Measurements from ENCODE around the gene RBSN. TPM values are rescaled to one million over a fixed set of nuclear protein-coding genes. Genes with fewer than 3 reads are reported as not detected.

RBSN gene
- total and polyA plus RNA-seq, 7 experiments from 2014 or later, result 20.5 to 54.4 (median 39.0) TPM

DNA sequence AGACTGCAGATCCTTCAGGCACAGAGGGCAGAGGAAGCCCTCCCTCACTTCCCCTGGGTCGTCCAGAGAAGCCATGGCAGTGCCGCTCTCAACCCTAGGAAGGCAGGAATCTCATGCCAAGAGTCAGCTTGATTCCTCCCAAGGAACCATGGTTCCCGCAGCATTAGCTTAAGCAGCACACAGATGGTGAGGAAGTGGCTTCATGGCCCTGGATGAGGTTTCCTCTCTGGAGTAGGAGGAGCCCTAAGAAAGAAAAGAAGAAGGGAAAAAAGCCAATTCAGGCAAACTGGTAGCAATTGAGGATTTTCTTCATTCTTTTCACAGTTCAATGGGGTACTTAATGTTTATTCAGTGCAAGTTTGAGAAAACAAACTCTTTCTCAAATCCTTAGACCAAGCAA, 2.9 kb downstream of the RBSN start:
- intact Hi-C loops (cut with micrococcal nuclease), result loop anchor here (5.0 to 10.0 kb wide), 2 partner anchors 281 to 1169 kb away; partner anchors contain the start of genes DPH3 (in 1 of the 2) and OXNAD1 (in 1 of the 2)
- DNase-seq (no peak), ATAC-seq (no peak)
- Mint-ChIP-seq H3K9me3 (peaks cover 0 to 1% (median 0%) of the 10 kb centered on the region in 11 donors), H3K27me3 (peaks cover 0 to 2% (median 0%) of the 10 kb centered on the region in 5 donors), H3K4me1 (peaks cover 18 to 46% (median 36%) of the 10 kb centered on the region in 7 donors), H3K4me3 (peak overlapping the region in 4 of 10 donors; percentile 21 to 54 (median 32)), H3K36me3 (peaks cover 0 to 33% (median 7%) of the 10 kb centered on the region in 5 donors), H3K27ac (peak overlapping the region in 4 of 9 donors; percentile 2 to 79 (median 49))
- ChIA-PET CTCF (no interaction called here), POLR2A (no interaction called here)
- Histone ChIP-seq H3K9me3 (ENCODE audit: control insufficient read depth in 2 of 3, low read length in 3 of 3) (no peaks in the 10 kb centered on the region), H3K27me3 (ENCODE audit: control insufficient read depth in 2 of 2, insufficient read depth in 2 of 2, low read length in 2 of 2) (no peaks in the 10 kb centered on the region), H3K36me3 (ENCODE audit: control insufficient read depth in 2 of 3, insufficient read depth in 3 of 3, low read length in 3 of 3) (peaks cover 0 to 40% (median 22%) of the 10 kb centered on the region in 3 experiments), H3K4me1 (ENCODE audit: control insufficient read depth in 2 of 2, insufficient read depth in 2 of 2, low read length in 2 of 2) (peaks cover 8 to 14% of the 10 kb centered on the region in 2 donors), H3K27ac (ENCODE audit: low read depth, low read length) (no peak overlapping the region), H3K4me3 (ENCODE audit: low read length) (no peak overlapping the region)

DNA sequence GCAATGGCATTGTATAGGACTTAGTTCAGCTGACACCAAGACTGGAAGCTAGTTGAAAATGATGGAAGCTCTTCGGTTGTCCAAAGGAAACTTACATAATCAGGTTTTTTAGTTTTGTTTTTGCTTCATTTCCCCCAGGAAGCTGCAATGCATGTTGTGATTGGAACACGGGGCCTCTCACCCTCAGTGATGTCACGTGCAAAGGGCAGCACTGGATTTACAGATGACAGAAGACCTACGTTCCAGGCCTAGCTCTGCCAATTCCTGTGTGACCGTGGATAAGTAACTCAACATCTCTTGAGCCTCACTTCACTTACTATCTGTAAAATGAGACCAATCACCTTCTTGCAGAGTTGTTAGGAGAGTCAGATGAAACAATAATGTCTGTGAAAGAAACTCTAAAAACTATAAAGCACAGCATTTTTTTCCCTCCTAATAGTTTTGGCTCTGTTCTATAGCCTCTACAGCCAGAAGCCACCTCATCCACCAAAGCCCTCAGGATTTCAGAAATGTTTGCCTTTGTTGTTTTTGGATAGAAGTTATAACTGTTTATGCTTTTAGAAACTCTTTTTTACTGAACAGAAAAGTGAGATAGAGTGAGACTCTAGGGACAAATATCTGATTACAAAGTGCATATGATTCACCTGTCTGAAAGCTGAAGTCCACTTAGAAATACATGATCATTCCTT, 4.6 kb downstream of the RBSN start:
- H3K36me3 Mint-ChIP-seq, result peaks cover 5 to 45% (median 13%) of the 10 kb centered on the region in 5 donors

DNA sequence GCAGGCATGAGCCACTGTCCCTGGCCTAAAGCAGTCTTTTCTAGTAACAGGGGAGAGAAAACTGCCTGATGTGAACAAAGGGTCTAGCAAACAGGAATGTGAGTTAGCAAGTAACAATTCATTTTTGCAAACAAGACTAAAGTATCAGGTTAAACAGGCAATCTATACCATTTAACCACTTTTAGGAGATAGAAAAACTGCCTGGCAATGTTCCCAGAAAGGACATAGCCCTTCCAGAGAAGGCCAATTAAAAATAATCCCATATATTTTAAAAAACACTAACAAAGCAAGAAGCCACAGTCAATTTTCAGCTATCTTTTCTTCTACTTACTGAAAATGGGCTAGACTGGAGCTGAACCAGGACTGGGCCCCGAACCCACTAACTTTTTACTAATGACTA, 6.3 kb downstream of the RBSN start:
- ChIA-PET CTCF (interaction anchor here (0.7 kb wide), 1 partner anchor 769 kb away, joined by 3 read pairs; no protein-coding TSS in a partner anchor), POLR2A (no interaction called here)
- intact Hi-C loops (cut with micrococcal nuclease), result loop anchor here in 1 of 2 donors (10.0 kb wide), 1 partner anchor 1172 kb away; the partner anchor contains the start of genes DPH3 and OXNAD1

More for the DNA sequence above, 4.6 kb downstream of the RBSN start:
- peaks cover 8 to 52% (median 22%) of the 10 kb centered on the region in 3 experiments for H3K36me3 ChIP-seq (ENCODE audit: control insufficient read depth in 2 of 3, insufficient read depth in 3 of 3, low read length in 3 of 3)
- ChIA-PET CTCF (interaction anchor here (0.9 kb wide), 1 partner anchor 25 kb away, joined by 5 read pairs; no protein-coding TSS in a partner anchor), POLR2A (interaction anchor here (0.6 to 1.8 kb wide), 2 partner anchors 11 to 29 kb away, joined by 3 to 4 read pairs; partner anchors contain the start of gene MRPS25)
- H3K4me1 ChIP-seq (ENCODE audit: control insufficient read depth in 2 of 2, insufficient read depth in 2 of 2, low read length in 2 of 2), result peaks cover 8% of the 10 kb centered on the region in 2 donors
- H3K27me3 Mint-ChIP-seq, result peaks cover 0 to 2% (median 0%) of the 10 kb centered on the region in 5 donors
- H3K4me3 ChIP-seq (ENCODE audit: low read length), result no peak overlapping the region
- ATAC-seq (no peak), DNase-seq (no peak)
- peaks cover 0 to 1% (median 0%) of the 10 kb centered on the region in 11 donors for H3K9me3 Mint-ChIP-seq
- H3K27ac Mint-ChIP-seq, result no peak overlapping the region
- H3K4me3 Mint-ChIP-seq, result no peak overlapping the region
- no peaks in the 10 kb centered on the region for H3K27me3 ChIP-seq (ENCODE audit: control insufficient read depth in 2 of 2, insufficient read depth in 2 of 2, low read length in 2 of 2)
- intact Hi-C loops (cut with micrococcal nuclease), result loop anchor here in 1 of 2 donors (10.0 kb wide), 1 partner anchor 1170 kb away; the partner anchor contains the start of genes DPH3 and OXNAD1
- peaks cover 17 to 41% (median 30%) of the 10 kb centered on the region in 7 donors for H3K4me1 Mint-ChIP-seq
- H3K9me3 ChIP-seq (ENCODE audit: control insufficient read depth in 2 of 3, low read length in 3 of 3), result no peaks in the 10 kb centered on the region
- H3K27ac ChIP-seq (ENCODE audit: low read depth, low read length), result no peak overlapping the region

DNA sequence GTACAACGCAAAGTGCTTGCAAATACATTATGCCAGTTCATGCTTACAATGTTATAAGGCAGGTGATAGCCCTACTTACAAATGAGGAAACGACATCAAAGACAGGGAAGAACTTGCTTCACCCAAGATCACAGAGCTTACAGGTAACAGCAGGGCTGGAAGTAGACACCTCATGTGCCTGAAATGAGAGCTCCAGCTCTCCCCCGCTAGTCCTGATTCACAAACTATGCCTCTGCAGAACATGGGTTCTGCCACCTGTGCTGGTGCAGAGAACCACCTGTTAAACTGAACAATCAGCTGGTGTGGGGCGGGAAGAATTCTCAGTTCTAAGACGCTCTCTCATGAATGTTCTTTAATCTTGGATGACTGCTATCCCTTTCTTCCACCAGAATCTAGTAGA, 7.4 kb downstream of the RBSN start:
- Mint-ChIP-seq H3K36me3 (peaks cover 0 to 46% (median 13%) of the 10 kb centered on the region in 5 donors), H3K27ac (no peak overlapping the region), H3K27me3 (no peaks in the 10 kb centered on the region), H3K4me3 (no peak overlapping the region), H3K4me1 (peaks cover 0 to 17% (median 14%) of the 10 kb centered on the region in 7 donors), H3K9me3 (no peaks in the 10 kb centered on the region)
- DNase-seq, result no peak
- Histone ChIP-seq H3K27ac (ENCODE audit: low read depth, low read length) (no peak overlapping the region), H3K4me1 (ENCODE audit: control insufficient read depth in 2 of 2, insufficient read depth in 2 of 2, low read length in 2 of 2) (no peaks in the 10 kb centered on the region), H3K27me3 (ENCODE audit: control insufficient read depth in 2 of 2, insufficient read depth in 2 of 2, low read length in 2 of 2) (no peaks in the 10 kb centered on the region), H3K4me3 (ENCODE audit: low read length) (no peak overlapping the region), H3K9me3 (ENCODE audit: control insufficient read depth in 2 of 3, low read length in 3 of 3) (no peaks in the 10 kb centered on the region), H3K36me3 (ENCODE audit: control insufficient read depth in 2 of 3, insufficient read depth in 3 of 3, low read length in 3 of 3) (peaks cover 8 to 66% (median 22%) of the 10 kb centered on the region in 3 experiments)
- intact Hi-C loops (cut with micrococcal nuclease), result loop anchor here in 1 of 2 donors (10.0 kb wide), 1 partner anchor 1173 kb away; the partner anchor contains the start of genes DPH3 and OXNAD1
- ATAC-seq, result no peak
- ChIA-PET POLR2A (no interaction called here), CTCF (no interaction called here)

More for the DNA sequence above, 6.3 kb downstream of the RBSN start:
- H3K36me3 Mint-ChIP-seq, result peaks cover 0 to 38% (median 13%) of the 10 kb centered on the region in 5 donors
- H3K27me3 Mint-ChIP-seq, result no peaks in the 10 kb centered on the region
- Histone ChIP-seq H3K36me3 (ENCODE audit: control insufficient read depth in 2 of 3, insufficient read depth in 3 of 3, low read length in 3 of 3) (peaks cover 8 to 55% (median 22%) of the 10 kb centered on the region in 3 experiments), H3K27me3 (ENCODE audit: control insufficient read depth in 2 of 2, insufficient read depth in 2 of 2, low read length in 2 of 2) (no peaks in the 10 kb centered on the region), H3K4me3 (ENCODE audit: low read length) (no peak overlapping the region), H3K4me1 (ENCODE audit: control insufficient read depth in 2 of 2, insufficient read depth in 2 of 2, low read length in 2 of 2) (peaks cover 3% of the 10 kb centered on the region in 2 donors), H3K9me3 (ENCODE audit: control insufficient read depth in 2 of 3, low read length in 3 of 3) (no peaks in the 10 kb centered on the region), H3K27ac (ENCODE audit: low read depth, low read length) (no peak overlapping the region)
- H3K27ac Mint-ChIP-seq, result peak overlapping the region in 2 of 9 donors; percentile 10 to 22
- DNase-seq (no peak), ATAC-seq (no peak)
- H3K4me3 Mint-ChIP-seq, result no peak overlapping the region
- H3K4me1 Mint-ChIP-seq, result peaks cover 3 to 25% (median 18%) of the 10 kb centered on the region in 7 donors
- H3K9me3 Mint-ChIP-seq, result no peaks in the 10 kb centered on the region

DNA sequence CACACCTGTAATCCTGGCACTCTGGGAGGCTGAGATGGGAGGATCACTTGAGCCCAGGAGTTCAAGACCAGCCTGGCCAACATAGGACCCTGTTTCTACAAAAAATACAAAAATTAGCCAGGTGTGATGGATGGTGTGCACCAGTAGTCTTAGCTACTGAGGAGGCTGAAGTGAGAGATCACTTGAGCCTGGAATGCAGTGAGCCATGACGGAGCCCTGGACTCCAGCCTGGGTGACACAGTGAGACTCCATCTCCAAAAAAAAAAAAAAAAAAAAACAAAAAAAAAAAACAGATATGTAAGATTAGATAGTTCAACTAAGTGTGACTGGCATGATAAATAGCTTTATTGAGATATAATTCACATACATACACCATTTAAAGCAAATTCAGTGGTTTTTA, 9.7 kb downstream of the RBSN start:
- no peak for ATAC-seq
- Mint-ChIP-seq H3K9me3 (no peaks in the 10 kb centered on the region), H3K4me3 (no peak overlapping the region), H3K36me3 (peaks cover 10 to 41% (median 24%) of the 10 kb centered on the region in 5 donors), H3K27me3 (no peaks in the 10 kb centered on the region), H3K27ac (no peak overlapping the region), H3K4me1 (peaks cover 0 to 12% (median 11%) of the 10 kb centered on the region in 7 donors)
- H3K4me3 ChIP-seq (ENCODE audit: low read length), result no peak overlapping the region
- intact Hi-C loops (cut with micrococcal nuclease), result no loop called here
- no peak overlapping the region for H3K27ac ChIP-seq (ENCODE audit: low read depth, low read length)
- H3K27me3 ChIP-seq (ENCODE audit: control insufficient read depth in 2 of 2, insufficient read depth in 2 of 2, low read length in 2 of 2), result no peaks in the 10 kb centered on the region
- no peaks in the 10 kb centered on the region for H3K9me3 ChIP-seq (ENCODE audit: control insufficient read depth in 2 of 3, low read length in 3 of 3)
- CTCF ChIA-PET, result no interaction called here
- H3K4me1 ChIP-seq (ENCODE audit: control insufficient read depth in 2 of 2, insufficient read depth in 2 of 2, low read length in 2 of 2), result no peaks in the 10 kb centered on the region
- DNase-seq, result no peak
- POLR2A ChIA-PET, result interaction anchor here (0.7 to 0.9 kb wide), 3 partner anchors 10 to 579 kb away, joined by 3 read pairs; partner anchors contain the start of gene RBSN
- H3K36me3 ChIP-seq (ENCODE audit: control insufficient read depth in 2 of 3, insufficient read depth in 3 of 3, low read length in 3 of 3), result peaks cover 8 to 66% (median 11%) of the 10 kb centered on the region in 3 experiments

DNA sequence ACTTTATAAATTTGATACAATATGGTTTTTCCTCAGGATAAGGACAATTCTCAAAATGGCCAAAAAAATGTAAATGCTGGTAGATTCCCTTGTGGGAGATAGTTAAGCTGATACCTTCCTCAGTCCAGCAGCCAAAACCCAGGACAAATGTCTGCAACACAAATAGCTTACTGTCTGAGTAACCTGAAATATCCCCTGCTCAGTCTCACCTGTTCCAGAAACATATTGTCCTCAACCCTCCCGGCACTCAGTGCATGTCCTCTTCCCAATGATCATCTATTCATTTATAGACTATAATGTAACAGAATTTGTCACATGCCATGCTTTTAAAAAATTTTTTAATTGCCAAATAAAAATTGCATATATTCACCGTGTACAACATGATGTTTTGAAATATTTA, 12.2 kb downstream of the RBSN start:
- ChIA-PET POLR2A (no interaction called here), CTCF (no interaction called here)
- no peak overlapping the region for H3K4me3 Mint-ChIP-seq
- no peaks in the 10 kb centered on the region for H3K9me3 ChIP-seq (ENCODE audit: control insufficient read depth in 2 of 3, low read length in 3 of 3)
- H3K27ac Mint-ChIP-seq, result no peak overlapping the region
- H3K27ac ChIP-seq (ENCODE audit: low read depth, low read length), result no peak overlapping the region
- no peak overlapping the region for H3K4me3 ChIP-seq (ENCODE audit: low read length)
- peaks cover 28 to 56% (median 41%) of the 10 kb centered on the region in 5 donors for H3K36me3 Mint-ChIP-seq
- peaks cover 11 to 78% (median 21%) of the 10 kb centered on the region in 3 experiments for H3K36me3 ChIP-seq (ENCODE audit: control insufficient read depth in 2 of 3, insufficient read depth in 3 of 3, low read length in 3 of 3)
- DNase-seq (no peak), ATAC-seq (no peak)
- H3K4me1 ChIP-seq (ENCODE audit: control insufficient read depth in 2 of 2, insufficient read depth in 2 of 2, low read length in 2 of 2), result no peaks in the 10 kb centered on the region
- no peaks in the 10 kb centered on the region for H3K9me3 Mint-ChIP-seq
- intact Hi-C loops (cut with micrococcal nuclease), result no loop called here
- H3K27me3 Mint-ChIP-seq, result no peaks in the 10 kb centered on the region
- no peaks in the 10 kb centered on the region for H3K27me3 ChIP-seq (ENCODE audit: control insufficient read depth in 2 of 2, insufficient read depth in 2 of 2, low read length in 2 of 2)
- H3K4me1 Mint-ChIP-seq, result peaks cover 5 to 16% (median 11%) of the 10 kb centered on the region in 7 donors

Measured in naive thymus-derived CD4-positive, alpha-beta T cell (primary cell).